Amniotic epithelial cell (primary cell): ENCODE data around the gene SCAF4.
"Not testable (repeated sequence)": the region's sequence is repeated elsewhere in the genome, so short reads cannot be mapped to it uniquely, and the experiment has no call there.

Experiments
- DNase-seq: peaks from one replicate; pipeline ENCODE4 v3.0.0-alpha.2; 2010; ENCODE audit warnings: low read depth

Gene SCAF4

DNA sequence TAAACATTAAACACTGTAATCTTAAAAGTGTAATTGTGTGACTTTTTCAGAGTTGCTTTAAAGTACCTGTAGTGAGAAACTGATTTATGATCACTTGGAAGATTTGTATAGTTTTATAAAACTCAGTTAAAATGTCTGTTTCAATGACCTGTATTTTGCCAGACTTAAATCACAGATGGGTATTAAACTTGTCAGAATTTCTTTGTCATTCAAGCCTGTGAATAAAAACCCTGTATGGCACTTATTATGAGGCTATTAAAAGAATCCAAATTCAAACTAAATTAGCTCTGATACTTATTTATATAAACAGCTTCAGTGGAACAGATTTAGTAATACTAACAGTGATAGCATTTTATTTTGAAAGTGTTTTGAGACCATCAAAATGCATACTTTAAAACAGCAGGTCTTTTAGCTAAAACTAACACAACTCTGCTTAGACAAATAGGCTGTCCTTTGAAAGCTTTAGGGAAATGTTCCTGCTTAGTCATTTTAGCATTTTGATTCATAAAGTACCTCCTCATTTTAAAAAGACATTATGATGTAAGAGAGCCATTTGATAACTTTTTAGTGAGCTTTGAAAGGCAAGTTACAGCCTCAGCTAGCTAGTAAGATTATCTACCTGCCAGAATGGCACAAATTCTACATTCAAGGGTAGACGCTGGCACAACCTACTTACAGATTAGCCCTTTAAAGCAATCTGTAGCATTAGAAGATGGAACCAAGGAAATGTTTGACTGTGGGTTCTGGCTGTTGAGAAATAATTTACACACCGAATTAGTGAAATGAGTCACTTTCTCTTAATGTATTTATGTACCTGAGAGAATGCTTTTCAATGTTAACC lies 63.0 kb downstream of the SCAF4 start:
- DNase-seq, result no peak

DNA sequence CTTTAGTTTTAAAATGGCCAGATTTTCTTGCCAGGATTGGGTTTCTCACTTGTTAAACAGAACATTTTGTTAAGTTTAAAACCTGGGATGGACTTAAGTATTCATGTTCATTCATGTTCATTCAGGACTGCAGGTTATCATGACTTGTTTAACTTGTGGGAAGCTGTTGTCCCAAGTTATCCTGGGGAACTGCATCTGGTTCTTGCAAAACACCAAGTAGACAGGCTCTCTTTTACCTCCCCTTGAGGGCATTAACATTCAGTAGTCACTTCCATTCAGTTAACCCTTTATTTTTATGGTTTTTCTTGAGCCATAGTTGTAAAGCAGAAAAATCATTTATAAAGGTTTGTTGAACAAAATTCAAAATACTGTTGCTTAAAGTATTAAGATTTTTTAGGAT lies 64.3 kb downstream of the SCAF4 start:
- peak; percentile 24 for DNase-seq

DNA sequence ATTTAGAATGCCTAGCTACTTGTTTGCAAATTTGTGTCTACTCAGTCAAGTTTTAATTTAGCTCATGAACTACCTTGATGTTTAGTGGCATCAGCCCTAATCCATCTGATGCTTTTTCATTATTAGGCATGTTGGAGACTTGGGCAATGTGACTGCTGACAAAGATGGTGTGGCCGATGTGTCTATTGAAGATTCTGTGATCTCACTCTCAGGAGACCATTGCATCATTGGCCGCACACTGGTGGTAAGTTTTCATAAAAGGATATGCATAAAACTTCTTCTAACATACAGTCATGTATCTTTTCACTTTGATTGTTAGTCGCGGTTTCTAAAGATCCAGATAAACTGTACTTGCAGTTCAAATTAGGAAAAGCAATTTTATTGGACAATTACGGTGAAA lies 64.8 kb downstream of the SCAF4 start:
- DNase-seq, result no peak

DNA sequence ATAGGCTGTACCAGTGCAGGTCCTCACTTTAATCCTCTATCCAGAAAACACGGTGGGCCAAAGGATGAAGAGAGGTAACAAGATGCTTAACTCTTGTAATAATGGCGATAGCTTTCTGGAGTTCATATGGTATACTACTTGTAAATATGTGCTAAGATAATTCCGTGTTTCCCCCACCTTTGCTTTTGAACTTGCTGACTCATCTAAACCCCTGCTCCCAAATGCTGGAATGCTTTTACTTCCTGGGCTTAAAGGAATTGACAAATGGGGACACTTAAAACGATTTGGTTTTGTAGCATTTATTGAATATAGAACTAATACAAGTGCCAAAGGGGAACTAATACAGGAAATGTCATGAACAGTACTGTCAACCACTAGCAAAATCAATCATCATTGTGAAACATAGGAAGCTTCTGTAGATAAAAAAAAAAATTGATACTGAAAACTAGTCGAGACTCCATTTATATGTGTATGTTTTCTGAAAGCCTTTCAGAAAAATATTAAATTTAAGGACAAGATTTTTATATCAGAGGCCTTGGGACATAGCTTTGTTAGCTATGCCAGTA lies 65.4 kb downstream of the SCAF4 start:
- peak; percentile 13 for DNase-seq

DNA sequence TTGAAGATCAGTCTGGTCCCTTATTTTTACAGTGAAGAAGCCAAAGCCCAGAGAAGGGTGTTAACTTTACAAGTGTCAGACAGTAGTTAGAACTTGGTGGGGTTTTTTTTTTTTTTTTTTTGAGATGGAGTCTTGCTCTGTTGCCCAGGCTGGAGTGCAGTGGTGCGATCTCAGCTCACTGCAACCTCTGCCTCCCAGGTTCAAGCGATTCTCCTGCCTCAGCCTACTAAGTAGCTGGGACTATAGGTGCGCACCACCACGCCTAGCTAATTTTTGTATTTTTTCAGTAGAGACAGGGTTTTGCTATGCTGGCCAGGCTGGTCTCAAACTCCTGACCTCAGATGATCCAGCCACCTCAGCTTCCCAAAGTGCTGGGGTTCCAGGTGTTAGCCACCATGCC lies 66.0 kb downstream of the SCAF4 start:
- DNase-seq, result not testable (repeated sequence)

DNA sequence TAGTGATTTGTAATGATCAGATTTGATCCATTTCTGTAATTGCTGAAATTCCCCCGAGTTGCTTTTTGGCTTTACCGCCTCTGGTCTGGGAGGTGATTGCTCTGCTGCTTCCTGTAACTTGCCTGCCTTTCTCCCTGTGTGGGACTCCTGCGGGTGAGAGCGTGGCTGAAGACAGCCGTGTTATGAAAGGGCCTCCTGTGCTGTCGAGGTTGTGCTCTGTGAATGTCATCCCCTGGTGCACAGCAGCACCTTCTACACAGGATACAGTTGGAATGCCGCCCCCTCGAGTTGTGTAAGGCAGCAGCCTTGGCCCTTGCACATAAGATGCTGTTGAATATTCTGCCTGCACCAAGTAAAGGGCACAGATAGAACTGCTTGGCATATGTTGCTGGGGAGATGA lies 66.5 kb downstream of the SCAF4 start:
- DNase-seq, result peak; percentile 55

DNA sequence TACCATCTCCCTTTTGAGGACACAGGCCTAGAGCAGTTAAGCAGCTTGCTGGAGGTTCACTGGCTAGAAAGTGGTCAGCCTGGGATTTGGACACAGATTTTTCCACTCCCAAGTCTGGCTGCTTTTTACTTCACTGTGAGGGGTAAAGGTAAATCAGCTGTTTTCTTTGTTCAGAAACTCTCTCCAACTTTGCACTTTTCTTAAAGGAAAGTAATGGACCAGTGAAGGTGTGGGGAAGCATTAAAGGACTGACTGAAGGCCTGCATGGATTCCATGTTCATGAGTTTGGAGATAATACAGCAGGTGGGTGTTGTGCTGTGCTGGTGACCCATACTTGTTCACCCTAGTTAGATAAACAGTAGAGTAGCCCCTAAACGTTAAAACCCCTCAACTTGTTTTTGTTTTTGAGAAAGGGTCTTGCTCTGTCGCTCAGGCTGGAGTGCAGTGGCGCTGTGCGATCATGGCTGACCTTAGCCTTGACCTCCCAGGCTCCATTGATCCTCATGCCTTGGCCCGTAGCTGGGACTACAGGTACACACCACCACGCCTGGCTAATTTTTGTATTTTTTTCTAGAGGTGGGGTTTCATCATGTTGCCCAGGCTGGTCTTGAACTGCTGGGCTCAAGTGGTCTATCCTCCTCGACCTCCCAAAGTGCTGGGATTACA lies 68.2 kb downstream of the SCAF4 start:
- no peak for DNase-seq

DNA sequence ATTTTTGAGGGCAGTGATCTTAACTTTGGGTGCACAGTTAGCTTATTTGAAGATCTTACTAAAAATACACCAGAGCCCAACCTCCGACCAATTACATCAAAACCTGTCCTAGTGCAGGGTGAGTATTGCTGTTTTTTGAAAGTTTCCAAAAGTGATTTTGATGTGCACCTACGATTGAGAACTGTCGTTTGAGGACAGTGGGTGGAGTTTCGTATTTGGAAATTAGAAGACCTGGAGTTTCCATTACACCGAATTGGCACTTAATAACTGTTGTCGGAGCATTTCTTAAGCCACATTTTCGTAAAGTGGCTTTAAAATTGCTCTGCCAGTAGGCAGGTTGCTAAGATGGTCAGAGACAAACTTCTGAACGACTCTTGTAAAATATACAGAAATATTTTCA lies 71.3 kb downstream of the SCAF4 start:
- DNase-seq, result no peak

DNA sequence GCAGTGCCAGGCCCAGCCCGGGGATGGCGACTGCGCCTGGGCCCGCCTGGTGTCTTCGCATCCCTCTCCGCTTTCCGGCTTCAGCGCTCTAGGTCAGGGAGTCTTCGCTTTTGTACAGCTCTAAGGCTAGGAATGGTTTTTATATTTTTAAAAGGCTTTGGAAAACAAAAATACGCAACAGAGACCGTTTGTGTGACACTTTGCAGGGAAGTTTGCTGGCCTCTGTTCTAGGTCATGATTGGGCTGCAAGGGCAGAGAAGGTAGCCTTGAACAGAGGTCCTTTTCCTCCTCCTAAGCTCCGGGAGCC lies 71.7 kb downstream of the SCAF4 start:
- no peak for DNase-seq

DNA sequence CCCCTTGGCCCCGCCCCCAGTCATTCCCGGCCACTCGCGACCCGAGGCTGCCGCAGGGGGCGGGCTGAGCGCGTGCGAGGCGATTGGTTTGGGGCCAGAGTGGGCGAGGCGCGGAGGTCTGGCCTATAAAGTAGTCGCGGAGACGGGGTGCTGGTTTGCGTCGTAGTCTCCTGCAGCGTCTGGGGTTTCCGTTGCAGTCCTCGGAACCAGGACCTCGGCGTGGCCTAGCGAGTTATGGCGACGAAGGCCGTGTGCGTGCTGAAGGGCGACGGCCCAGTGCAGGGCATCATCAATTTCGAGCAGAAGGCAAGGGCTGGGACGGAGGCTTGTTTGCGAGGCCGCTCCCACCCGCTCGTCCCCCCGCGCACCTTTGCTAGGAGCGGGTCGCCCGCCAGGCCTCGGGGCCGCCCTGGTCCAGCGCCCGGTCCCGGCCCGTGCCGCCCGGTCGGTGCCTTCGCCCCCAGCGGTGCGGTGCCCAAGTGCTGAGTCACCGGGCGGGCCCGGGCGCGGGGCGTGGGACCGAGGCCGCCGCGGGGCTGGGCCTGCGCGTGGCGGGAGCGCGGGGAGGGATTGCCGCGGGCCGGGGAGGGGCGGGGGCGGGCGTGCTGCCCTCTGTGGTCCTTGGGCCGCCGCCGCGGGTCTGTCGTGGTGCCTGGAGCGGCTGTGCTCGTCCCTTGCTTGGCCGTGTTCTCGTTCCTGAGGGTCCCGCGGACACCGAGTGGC lies 72.2 kb downstream of the SCAF4 start, which contains the start of gene SOD1:
Gene SOD1, plus strand, starts transcription at position 158 of the 723 bp plus-strand sequence. Its CDS starts 77 bp downstream, at position 235.
- DNase-seq, result peak; percentile 87

DNA sequence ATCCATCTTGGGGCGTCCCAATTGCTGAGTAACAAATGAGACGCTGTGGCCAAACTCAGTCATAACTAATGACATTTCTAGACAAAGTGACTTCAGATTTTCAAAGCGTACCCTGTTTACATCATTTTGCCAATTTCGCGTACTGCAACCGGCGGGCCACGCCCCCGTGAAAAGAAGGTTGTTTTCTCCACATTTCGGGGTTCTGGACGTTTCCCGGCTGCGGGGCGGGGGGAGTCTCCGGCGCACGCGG lies 72.7 kb downstream of the SCAF4 start:
- DNase-seq, result no peak

DNA sequence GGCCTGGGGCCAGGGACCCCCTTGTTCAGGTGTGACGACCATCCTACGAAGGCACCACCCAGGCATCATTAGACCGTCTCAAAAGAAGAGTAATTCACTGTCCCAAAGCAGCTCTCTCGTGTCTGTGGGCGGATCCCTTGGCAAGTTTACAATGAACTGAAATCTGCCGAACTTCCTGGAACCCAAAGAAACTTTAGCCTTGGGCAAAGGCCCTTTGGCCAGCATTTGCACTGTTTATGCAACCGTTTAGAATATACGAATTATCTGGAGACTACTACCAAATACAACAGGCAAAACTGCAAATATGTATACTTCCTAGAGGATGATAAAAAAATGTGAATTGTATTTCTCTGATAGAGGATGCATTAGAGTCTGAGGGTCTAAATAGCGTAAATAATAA lies 73.9 kb downstream of the SCAF4 start:
- no peak for DNase-seq

DNA sequence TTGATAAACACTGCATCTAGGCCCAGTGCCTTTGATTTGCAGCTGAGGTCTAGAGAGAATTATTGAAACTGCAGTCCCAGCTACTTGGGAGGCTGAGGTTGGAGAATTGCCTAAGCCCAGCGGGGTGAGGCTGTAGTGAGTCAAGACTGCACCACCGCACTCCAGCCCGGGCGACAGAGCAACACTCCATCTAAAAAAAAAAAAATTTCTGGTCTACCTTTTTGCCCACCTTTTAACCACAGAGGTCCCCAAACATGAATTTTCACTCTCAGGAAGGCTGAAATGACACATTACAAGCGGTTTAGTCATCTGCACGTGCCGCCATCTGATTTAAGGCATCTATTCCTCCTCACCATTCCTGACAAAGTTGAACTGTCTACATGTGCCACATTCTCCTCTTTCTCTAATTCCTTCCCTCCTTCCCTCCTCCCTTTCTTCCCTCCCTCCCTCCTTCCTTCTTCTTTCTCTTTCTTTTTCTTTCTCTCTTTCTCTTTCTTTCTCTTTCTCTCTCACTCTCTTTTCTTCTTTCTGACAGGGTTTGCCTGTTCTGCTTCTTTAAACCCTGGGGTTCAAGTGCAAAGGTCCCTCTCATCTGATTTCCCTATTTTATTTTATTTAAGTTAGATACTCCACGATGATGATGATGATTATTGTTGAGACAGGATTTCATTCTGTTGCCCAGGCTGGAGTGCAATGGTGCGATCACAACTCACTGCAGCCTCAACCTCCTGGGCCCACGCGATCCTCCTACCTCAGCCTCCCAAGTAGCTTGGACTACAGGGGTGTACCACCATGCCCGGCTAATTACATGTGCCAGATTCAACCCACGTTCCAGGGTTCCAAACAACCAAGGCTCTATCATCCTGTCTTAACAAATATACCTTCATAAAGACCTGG lies 75.5 kb downstream of the SCAF4 start:
- DNase-seq, result no peak

DNA sequence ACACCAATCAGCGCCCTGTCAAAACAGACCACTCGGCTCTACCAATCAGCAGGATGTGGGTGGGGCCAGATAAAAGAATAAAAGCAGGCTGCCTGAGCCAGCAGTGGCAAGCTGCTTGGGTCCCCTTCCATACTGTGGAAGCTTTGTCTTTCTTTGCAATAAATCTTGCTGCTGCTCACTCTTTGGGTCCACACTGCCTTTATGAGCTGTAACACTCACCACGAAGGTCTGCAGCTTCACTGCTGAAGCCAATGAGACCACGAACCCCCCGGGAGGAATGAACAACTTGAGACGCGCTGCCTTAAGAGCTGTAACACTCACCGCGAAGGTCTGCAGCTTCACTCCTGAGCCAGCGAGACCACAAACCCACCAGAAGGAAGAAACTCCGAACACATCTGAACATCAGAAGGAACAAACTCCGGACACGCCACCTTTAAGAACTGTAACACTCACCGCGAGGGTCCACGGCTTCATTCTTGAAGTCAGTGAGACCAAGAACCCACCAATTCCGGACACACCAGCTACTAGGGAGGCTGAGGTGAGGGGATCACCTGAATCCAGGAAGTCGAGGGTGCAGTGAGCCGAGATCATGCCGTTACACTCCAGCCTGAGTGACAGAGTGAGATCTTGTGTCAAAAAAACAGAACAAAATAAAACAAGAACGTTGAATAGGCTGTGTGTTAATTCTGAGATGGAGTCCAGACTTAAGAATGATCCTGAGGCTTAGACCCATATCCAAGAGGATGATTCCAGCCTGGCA lies 76.9 kb downstream of the SCAF4 start:
- not testable (repeated sequence) for DNase-seq

DNA sequence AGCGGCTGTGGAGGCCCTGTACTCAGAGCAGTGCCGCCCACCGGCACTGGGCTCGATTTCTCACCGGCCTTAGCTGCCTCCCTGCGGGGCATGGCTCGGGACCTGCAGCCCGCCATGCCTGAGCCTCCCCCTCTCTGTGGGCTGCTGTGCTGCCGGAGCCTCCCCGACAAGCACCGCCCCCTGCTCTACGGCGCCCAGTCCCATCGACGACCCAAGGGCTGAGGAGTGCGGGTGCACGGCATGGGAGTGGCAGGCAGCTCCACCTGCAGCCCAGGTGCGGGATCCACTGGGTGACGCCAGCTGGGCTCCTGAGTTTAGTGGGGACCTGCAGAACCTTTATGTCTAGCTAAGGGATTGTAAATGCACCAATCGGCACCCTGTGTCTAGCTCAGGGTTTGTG lies 77.6 kb downstream of the SCAF4 start:
- DNase-seq, result no peak

DNA sequence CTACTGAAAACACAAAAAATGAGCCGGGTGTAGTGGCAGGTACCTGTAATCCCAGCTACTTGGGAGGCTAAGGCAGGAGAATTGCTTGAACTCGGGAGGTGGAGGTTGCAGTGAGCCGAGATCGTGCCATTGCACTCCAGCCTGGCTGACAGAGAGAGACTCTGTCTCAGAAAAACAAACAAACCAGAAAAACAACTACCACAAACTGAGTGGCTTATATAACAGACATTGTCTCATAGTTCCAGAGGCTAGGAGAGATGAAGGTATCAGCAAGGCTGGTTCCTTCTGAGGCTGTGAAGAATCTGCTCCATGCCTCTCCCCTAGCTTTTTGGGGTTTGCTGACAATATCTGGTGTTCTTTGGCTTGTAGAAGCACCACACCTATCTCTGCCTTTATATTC lies 80.4 kb downstream of the SCAF4 start:
- not testable (repeated sequence) for DNase-seq

DNA sequence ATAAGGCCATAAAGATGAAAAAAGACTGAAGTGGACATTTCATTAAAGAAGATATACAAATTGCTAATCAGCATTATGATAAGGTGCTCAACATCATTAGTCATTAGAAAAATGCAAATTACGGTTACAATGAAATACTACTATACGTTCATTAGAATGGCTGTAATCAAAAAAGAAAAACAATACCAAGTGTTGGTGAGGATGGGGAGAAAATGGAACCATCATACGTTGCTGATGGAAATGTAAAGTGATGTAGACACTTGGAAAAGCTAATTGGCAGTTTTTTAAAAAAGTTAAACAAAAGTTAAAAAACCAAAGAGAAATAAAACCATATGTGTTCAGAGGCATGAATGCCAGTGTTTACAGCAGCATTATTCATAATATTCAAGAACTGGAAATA lies 81.0 kb downstream of the SCAF4 start:
- DNase-seq, result no peak

DNA sequence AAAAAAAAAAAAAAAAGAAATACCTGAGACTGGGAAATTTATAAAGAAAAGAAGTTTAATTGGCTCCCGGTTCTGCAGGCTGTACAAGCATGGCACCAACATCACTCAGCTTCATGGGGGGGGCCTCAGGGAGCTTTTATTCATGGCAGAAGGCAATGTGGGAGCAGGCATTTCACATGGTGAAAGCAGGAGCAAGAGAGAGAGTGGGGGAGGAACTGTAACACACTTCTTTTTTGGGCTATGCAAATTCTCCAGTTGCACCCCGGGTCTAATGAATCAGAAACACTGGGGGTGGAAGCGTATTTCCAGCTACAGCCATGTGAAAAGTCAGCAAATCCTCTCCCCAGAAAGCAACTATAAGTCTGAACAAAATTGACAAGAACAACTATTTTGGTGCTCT lies 84.3 kb downstream of the SCAF4 start:
- DNase-seq, result no peak

DNA sequence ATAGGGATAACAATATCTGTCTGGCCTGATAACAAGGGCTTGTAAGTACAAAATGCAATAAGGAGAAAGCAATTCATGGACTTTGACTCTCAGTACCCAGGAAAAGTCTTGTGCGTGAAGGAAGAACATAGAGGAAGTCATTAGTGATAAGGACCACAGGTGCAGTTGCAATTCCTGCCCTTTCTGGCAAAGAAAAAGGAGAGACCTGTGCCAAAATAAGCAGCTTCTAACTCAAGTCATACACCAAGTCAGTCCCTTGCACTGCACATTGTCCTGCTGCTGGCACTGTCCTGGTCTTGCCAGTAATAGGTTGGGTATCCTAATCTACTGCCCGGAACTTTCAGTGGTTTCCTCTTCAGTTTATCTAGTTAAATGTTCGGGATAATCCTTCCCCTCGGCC lies 87.3 kb downstream of the SCAF4 start:
- DNase-seq, result no peak

DNA sequence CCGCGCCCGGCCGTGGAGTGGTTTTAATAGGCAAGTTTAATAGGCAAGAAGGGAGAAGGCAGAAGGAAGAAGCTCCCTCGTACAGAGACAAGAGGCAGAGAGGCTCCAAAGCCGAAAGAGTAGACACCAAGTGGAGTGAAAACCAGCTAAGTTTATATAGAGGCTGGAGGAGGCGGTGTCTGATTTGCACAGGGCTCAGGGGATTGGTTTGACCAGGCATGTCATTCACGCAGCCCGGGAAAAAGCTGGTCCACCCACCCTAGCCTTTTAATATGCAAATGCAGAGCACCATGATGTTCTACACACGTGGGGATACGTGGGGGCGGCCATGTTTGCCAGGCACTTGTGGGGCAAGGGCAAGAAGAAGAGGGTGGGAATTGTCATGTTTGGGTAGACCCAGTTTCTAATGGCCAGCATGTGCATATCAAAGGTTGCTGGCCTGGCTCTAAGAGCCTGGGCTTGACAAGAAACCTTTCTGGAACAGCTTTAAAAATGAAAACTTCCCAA lies 90.4 kb downstream of the SCAF4 start:
- no peak for DNase-seq

DNA sequence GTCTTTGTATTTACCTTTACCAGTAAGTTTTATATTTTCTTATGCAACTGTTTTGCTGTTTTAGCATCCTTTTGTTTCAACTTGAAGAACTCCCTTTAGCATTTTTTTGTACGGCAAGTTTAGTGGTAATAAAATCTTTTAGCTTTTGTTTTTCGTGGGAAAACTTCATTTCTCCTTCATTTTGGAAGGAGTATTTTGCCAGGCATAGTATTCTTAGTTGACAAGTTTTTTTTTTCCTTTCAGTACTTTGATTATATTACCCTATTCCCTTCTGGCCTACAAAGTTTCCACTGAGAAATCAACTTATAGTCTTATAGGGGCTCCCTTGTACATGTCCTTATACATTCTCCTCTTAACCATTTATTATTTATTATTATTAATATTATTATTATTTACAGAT lies 95.0 kb downstream of the SCAF4 start:
- no peak for DNase-seq
